ENCODE data around the gene NECAB3. TPM values are rescaled to one million over a fixed set of nuclear protein-coding genes. Genes with fewer than 3 reads are reported as not detected.
A peak's percentile ranks its signal among the peaks of the same experiment; 100 is the strongest.

Gene NECAB3
- total and polyA plus RNA-seq, 2 of the 13 experiments (the other 11 are each of a cell fraction or from before 2014, with no cell fraction given): 61.5 to 65.5 TPM

GRCh38 chr20:33653218-33653899 is 20.9 kb downstream of the NECAB3 start (continued):
- TF ChIP-seq ZFP91 (CRISPR knock-in tag; IDR thresholded peaks at IDR 0.05; ENCODE audit: borderline replicate concordance) (peak; percentile 45; the same call in 1 of the 2 replicates), SMC3 (IDR thresholded peaks at IDR 0.05; ENCODE audit: low read length) (peak; percentile 95), ZNF766 (CRISPR knock-in tag; IDR thresholded peaks at IDR 0.05; ENCODE audit: borderline replicate concordance) (no peak), ERF (CRISPR knock-in tag; IDR thresholded peaks at IDR 0.05) (peak; percentile 58; the same call in 1 of the 2 replicates), ZNF225 (CRISPR knock-in tag; IDR thresholded peaks at IDR 0.05) (no peak), DNMT1 (CRISPR knock-in tag; IDR thresholded peaks at IDR 0.05) (0 out of 2 replicates have a peak, but pooled peaks have one; percentile 35), CTCF (CRISPR knock-in tag; IDR thresholded peaks at IDR 0.05) (peak; percentile 99), ZC3H4 (CRISPR knock-in tag; IDR thresholded peaks at IDR 0.05; ENCODE audit: borderline replicate concordance) (no peak), KDM5A (IDR thresholded peaks at IDR 0.05; ENCODE audit: borderline replicate concordance, low read length) (no peak), PRDM15 (CRISPR knock-in tag; IDR thresholded peaks at IDR 0.05) (no peak), PHF5A (CRISPR knock-in tag; IDR thresholded peaks at IDR 0.05; ENCODE audit: low read depth, unreplicated experiment) (no peak), SIX1 (CRISPR knock-in tag; IDR thresholded peaks at IDR 0.05; ENCODE audit: borderline replicate concordance) (peak; percentile 69; the same call in 1 of the 2 replicates), MLXIP (CRISPR knock-in tag; IDR thresholded peaks at IDR 0.05; ENCODE audit: borderline replicate concordance) (no peak), ZNF660 (CRISPR knock-in tag; IDR thresholded peaks at IDR 0.05; ENCODE audit: borderline replicate concordance, low read depth) (no peak), MAF1 (CRISPR knock-in tag; IDR thresholded peaks at IDR 0.05; ENCODE audit: borderline replicate concordance) (no peak), GMEB2 (CRISPR knock-in tag; IDR thresholded peaks at IDR 0.05; ENCODE audit: low read depth) (no peak), PAX8 (CRISPR knock-in tag; IDR thresholded peaks at IDR 0.05; ENCODE audit: borderline replicate concordance) (0 out of 2 replicates have a peak, but pooled peaks have one; percentile 31)
